Lower leg skin (tissue), 4 donors: ENCODE measurements around the gene ANKRD18B. TPM values are rescaled to one million over a fixed set of nuclear protein-coding genes. Genes with fewer than 3 reads are reported as not detected.
A peak's percentile ranks its signal among the peaks of the same experiment; 100 is the strongest.
"Not testable (repeated sequence)": the region's sequence is repeated elsewhere in the genome, so short reads cannot be mapped to it uniquely, and the experiment has no call there.

Experiments used
- DNase-seq, 2 donors: peaks; one replicate each; pipeline ENCODE4 v3.0.0-alpha.2; 2019; ENCODE audit warnings: low spot score in 2 of 2
- H3K4me3 ChIP-seq: fragments of 200-600 bp; sonication (generic); 2 replicates; pipeline ENCODE4 v1.5.1; 2017; ENCODE audit warnings: mild to moderate bottlenecking, low read depth; ENCODE audit not compliant: poor library complexity, severe bottlenecking
- POLR2A ChIP-seq, 2 donors: fragments of 450-650 bp; IDR thresholded peaks; one replicate each; pipeline ENCODE4 v1.6.1; 2016 to 2017; ENCODE audit warnings: antibody characterized with exemption in 2 of 2, mild to moderate bottlenecking in 1 of 2, moderate library complexity in 1 of 2
- WGBS, 2 donors: methylation state at CpG; one replicate each; pipeline ENCODE4 v1.1.5; 2018; 5-methylcytosine and 5-hydroxymethylcytosine counted together
- intact Hi-C: fragments of 100-400 bp; cut with DNase I; formaldehyde crosslinking; loops from one replicate; pipeline ENCODE4 v1.15.0; 2023; ENCODE audit warnings: low total_unique reads
- total RNA-seq, 4 donors: library from RNA; depleted of rRNA; stranded (reverse); fragments of >200 nt; gene quantifications; one replicate each; pipeline ENCODE4 v1.1.0, GENCODE V29; 2016
- TF ChIP-seq, protein P1 (sequence below), 3 donors: fragments of 450-650 bp; IDR thresholded peaks; one replicate each; pipeline ENCODE4 v1.5.1; 2016; ENCODE audit warnings: antibody characterized with exemption in 3 of 3, mild to moderate bottlenecking in 3 of 3, moderate library complexity in 2 of 3

The ANKRD18B gene
- total RNA-seq, result 1 to 10 TPM; 2.5 to 8.9 (median 5.1) TPM

- intact Hi-C loops, result not testable (repeated sequence)
- WGBS, 2 donors, result 1 to 8% methylated on average over 8 to 17 of the region's 73 CpGs
These were observed at the start of gene ANKRD18B for GRCh38 chr9:33523397-33524305. TSS of gene ANKRD18B (plus strand) at chr9:33524251. CDS start at chr9:33524490, 239 bp downstream.

GRCh38 chr9:33475357-33475756 is 48.7 kb upstream of the ANKRD18B start:
- no peak overlapping the region for H3K4me3 ChIP-seq
- intact Hi-C loops, result no loop called here
- 81% methylated on average over 1 of the region's 1 CpG for WGBS, 2 donors
- TF ChIP-seq POLR2A (IDR thresholded peaks at IDR 0.05), result no peak
- TF ChIP-seq, protein P1, sequence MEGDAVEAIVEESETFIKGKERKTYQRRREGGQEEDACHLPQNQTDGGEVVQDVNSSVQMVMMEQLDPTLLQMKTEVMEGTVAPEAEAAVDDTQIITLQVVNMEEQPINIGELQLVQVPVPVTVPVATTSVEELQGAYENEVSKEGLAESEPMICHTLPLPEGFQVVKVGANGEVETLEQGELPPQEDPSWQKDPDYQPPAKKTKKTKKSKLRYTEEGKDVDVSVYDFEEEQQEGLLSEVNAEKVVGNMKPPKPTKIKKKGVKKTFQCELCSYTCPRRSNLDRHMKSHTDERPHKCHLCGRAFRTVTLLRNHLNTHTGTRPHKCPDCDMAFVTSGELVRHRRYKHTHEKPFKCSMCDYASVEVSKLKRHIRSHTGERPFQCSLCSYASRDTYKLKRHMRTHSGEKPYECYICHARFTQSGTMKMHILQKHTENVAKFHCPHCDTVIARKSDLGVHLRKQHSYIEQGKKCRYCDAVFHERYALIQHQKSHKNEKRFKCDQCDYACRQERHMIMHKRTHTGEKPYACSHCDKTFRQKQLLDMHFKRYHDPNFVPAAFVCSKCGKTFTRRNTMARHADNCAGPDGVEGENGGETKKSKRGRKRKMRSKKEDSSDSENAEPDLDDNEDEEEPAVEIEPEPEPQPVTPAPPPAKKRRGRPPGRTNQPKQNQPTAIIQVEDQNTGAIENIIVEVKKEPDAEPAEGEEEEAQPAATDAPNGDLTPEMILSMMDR (IDR thresholded peaks at IDR 0.05), result no peak
- DNase-seq, result peak in 1 of 2 donors; percentile 20

More at GRCh38 chr9:33523397-33524305, at the start of gene ANKRD18B:
- peak in 1 of 2 donors; percentile 87 for DNase-seq
- H3K4me3 ChIP-seq, result peak within 1 kb of the TSS; percentile 3

DNA sequence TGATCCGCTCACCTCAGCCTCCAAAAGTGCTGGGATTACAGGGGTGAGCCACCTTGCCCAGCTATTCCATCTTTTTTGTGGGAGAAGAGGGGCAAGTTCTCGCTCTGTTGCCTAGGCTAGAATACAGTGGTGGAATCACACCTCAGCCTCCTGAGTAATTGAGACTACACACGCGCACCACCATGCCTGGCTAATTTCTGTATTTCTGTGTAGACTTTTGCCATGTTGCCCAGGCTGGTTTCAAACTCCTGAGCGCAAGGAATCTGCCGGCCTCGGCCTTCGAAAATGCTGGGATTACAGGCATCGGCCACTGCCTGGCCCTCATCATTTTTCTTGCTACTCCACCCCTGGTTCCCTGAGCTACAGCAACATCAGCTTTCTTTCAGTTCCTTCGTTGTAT is 47.5 kb upstream of the ANKRD18B start:
- 92 to 96% methylated on average over 10 of the region's 10 CpGs for WGBS, 2 donors
- no peak for TF ChIP-seq POLR2A (IDR thresholded peaks at IDR 0.05)
- TF ChIP-seq, protein P1 (IDR thresholded peaks at IDR 0.05), result no peak
- DNase-seq, result no peak
- no peak overlapping the region for H3K4me3 ChIP-seq
- intact Hi-C loops, result no loop called here

- WGBS, 2 donors, result 42 to 60% methylated on average over 2 of the region's 2 CpGs
- intact Hi-C loops, result no loop called here
- no peak for DNase-seq
- no peak overlapping the region for H3K4me3 ChIP-seq
- TF ChIP-seq POLR2A (IDR thresholded peaks at IDR 0.05), result no peak
These were observed 43.9 kb upstream of the ANKRD18B start for GRCh38 chr9:33480106-33480505.

GRCh38 chr9:33480976-33481375 is 43.1 kb upstream of the ANKRD18B start:
- no peak overlapping the region for H3K4me3 ChIP-seq
- intact Hi-C loops, result no loop called here
- WGBS, 2 donors, result 94 to 95% methylated on average over 6 of the region's 6 CpGs
- no peak for TF ChIP-seq POLR2A (IDR thresholded peaks at IDR 0.05)
- DNase-seq, result peak in 1 of 2 donors; percentile 48

DNA sequence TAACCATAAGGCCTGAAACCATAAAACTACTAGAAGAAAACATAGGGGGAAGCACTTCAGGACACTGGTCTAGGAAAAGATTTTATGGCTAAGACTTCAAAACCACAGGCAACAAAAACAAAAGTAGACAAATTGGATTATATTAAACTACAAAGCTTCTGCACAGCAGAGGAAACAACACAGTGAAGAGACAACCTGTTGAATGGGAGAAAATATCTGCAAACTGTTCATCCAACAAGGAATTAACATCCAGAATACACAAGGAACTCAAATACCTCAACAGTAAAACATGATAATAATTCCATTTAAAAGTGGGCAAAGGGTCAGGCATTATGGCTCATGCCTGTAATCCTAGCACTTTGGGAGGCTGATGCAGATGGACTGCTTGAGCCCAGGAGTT is 38.7 kb upstream of the ANKRD18B start:
- DNase-seq, intact Hi-C loops, H3K4me3 ChIP-seq: not testable (repeated sequence)

GRCh38 chr9:33489066-33489465 is 35.0 kb upstream of the ANKRD18B start:
- TF ChIP-seq POLR2A (IDR thresholded peaks at IDR 0.05), result no peak
- TF ChIP-seq, protein P1 (IDR thresholded peaks at IDR 0.05), result no peak
- H3K4me3 ChIP-seq, result no peak overlapping the region
- intact Hi-C loops, result no loop called here
- 51 to 65% methylated on average over 2 of the region's 2 CpGs for WGBS, 2 donors
- no peak for DNase-seq

DNA sequence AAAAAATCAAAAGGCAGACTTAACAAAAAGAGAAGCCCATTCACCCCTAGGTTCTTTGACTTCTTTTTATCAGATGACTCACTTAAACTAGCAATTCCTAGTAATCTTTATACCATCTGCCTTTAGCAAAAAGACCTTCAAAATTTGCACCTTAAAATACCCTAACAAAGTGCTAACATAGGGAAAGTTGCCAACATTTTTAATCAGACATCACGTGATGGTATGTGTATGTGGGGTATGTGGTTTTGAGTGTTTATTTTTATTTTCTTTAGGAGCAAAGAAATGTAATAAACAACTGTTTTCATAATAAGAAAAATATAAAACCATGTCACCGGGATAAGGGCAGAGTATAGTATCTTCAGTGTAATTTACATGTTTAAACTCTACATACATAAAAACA is 30.2 kb upstream of the ANKRD18B start:
- DNase-seq, intact Hi-C loops: not testable (repeated sequence)
- 63 to 69% methylated on average over 2 of the region's 2 CpGs for WGBS, 2 donors

More for the DNA sequence above, 30.2 kb upstream of the ANKRD18B start:
- H3K4me3 ChIP-seq, result not testable (repeated sequence)
